ENCODE data around the gene TAS1R1. TPM values are rescaled to one million over a fixed set of nuclear protein-coding genes. Genes with fewer than 3 reads are reported as not detected.

The TAS1R1 gene
- total RNA-seq, 1 donor from 2014 or later, result not detected

Other genes starting within 250 kb of the TAS1R1 start
- gene ACOT7, start 161.5 kb upstream of the TAS1R1 start, total RNA-seq (ENCODE audit: insufficient read depth, low replicate concordance), result 7.5 TPM
- 0.24 TPM for gene HES2, start 135.4 kb upstream of the TAS1R1 start, total RNA-seq (ENCODE audit: insufficient read depth, low replicate concordance)
- 0.24 TPM for gene ESPN, start 130.5 kb upstream of the TAS1R1 start, total RNA-seq (ENCODE audit: insufficient read depth, low replicate concordance)
- 21.4 TPM for gene TNFRSF25, start 89.1 kb upstream of the TAS1R1 start, total RNA-seq (ENCODE audit: insufficient read depth, low replicate concordance)
- 17.1 TPM for gene PLEKHG5, start 63.6 kb upstream of the TAS1R1 start, total RNA-seq (ENCODE audit: insufficient read depth, low replicate concordance)
- gene NOL9, start 794 bp upstream of the TAS1R1 start, total RNA-seq (ENCODE audit: insufficient read depth, low replicate concordance), result 43.1 TPM
- gene ZBTB48, start 24.7 kb downstream of the TAS1R1 start, total RNA-seq (ENCODE audit: insufficient read depth, low replicate concordance), result 24.1 TPM
- 32.3 TPM for gene KLHL21, start 47.6 kb downstream of the TAS1R1 start, total RNA-seq (ENCODE audit: insufficient read depth, low replicate concordance)
- 20.9 TPM for gene PHF13, start 58.4 kb downstream of the TAS1R1 start, total RNA-seq (ENCODE audit: insufficient read depth, low replicate concordance)
- 17.1 TPM for gene THAP3, start 69.6 kb downstream of the TAS1R1 start, total RNA-seq (ENCODE audit: insufficient read depth, low replicate concordance)
- gene DNAJC11, start 146.5 kb downstream of the TAS1R1 start, total RNA-seq (ENCODE audit: insufficient read depth, low replicate concordance), result 14.4 TPM
- 29.6 TPM for gene CAMTA1, start 230.1 kb downstream of the TAS1R1 start, total RNA-seq (ENCODE audit: insufficient read depth, low replicate concordance)

Measured in umbilical cord (tissue), 1 donor.